Keratinocyte (primary cell): ENCODE data around the gene GATA1. TPM values are rescaled to one million over a fixed set of nuclear protein-coding genes. Genes with fewer than 3 reads are reported as not detected.

Experiments
- DNase-seq: peaks from one replicate; pipeline ENCODE4 v3.0.0-alpha.2; 2011; ENCODE audit warnings: low read depth, missing footprints, low spot score
- FAIRE-seq: peaks from 2 replicates; lab custom pipeline; 2011; peaks lifted over from hg19 to GRCh38; lab: Jason Lieb, UNC
- H2AFZ ChIP-seq: 2 replicates; pipeline ENCODE4 v1.6.0; 2012; ENCODE audit warnings: low read length, control low read depth, inconsistent platforms; ENCODE audit not compliant: control insufficient read depth
- H3K27ac ChIP-seq: 2 replicates; pipeline ENCODE4 v1.5.1; 2011; ENCODE audit warnings: low read length; ENCODE audit not compliant: control insufficient read depth, insufficient read depth
- H3K27me3 ChIP-seq: 3 replicates; pipeline ENCODE4 v1.6.0; 2011; ENCODE audit warnings: low read length; ENCODE audit not compliant: control insufficient read depth, insufficient read depth; ENCODE audit errors: extremely low read depth
- H3K36me3 ChIP-seq, 2 experiments: 2 replicates in 1 of 2; 3 replicates in 1 of 2; pipeline ENCODE4 v1.5.1; 2011; ENCODE audit warnings: low read length in 2 of 2, mild to moderate bottlenecking in 1 of 2; ENCODE audit not compliant: control insufficient read depth in 2 of 2, insufficient read depth in 2 of 2; ENCODE audit errors: extremely low read depth in 1 of 2
- H3K4me1 ChIP-seq: 3 replicates; pipeline ENCODE4 v1.5.1; 2011; ENCODE audit warnings: low read length; ENCODE audit not compliant: control insufficient read depth, insufficient read depth; ENCODE audit errors: extremely low read depth
- H3K4me2 ChIP-seq: 3 replicates; pipeline ENCODE4 v1.6.0; 2011; ENCODE audit warnings: low read depth, low read length; ENCODE audit not compliant: control insufficient read depth, insufficient read depth; ENCODE audit errors: extremely low read depth
- H3K4me3 ChIP-seq, 3 experiments: fragments of 200-600 bp in 1 of 3; sonication (generic) in 1 of 3; 2 replicates in 2 of 3; 3 replicates in 1 of 3; pipeline ENCODE4 v1.5.1; 2011 to 2016; ENCODE audit warnings: low read length in 3 of 3, mild to moderate bottlenecking in 3 of 3, control low read depth in 2 of 3, inconsistent platforms in 1 of 3, low read depth in 1 of 3, mixed read lengths in 1 of 3, mixed run types in 1 of 3, moderate library complexity in 1 of 3; ENCODE audit not compliant: control insufficient read depth in 2 of 3, insufficient read depth in 2 of 3; ENCODE audit errors: extremely low read depth in 1 of 3
- H3K79me2 ChIP-seq: 2 replicates; pipeline ENCODE4 v1.6.0; 2012; ENCODE audit warnings: low read length; ENCODE audit not compliant: control insufficient read depth, insufficient read depth
- H3K9ac ChIP-seq: 3 replicates; pipeline ENCODE4 v1.6.0; 2011; ENCODE audit warnings: low read length; ENCODE audit not compliant: control insufficient read depth, insufficient read depth; ENCODE audit errors: extremely low read depth
- H3K9me1 ChIP-seq: 3 replicates; pipeline ENCODE4 v1.6.0; 2011; ENCODE audit warnings: low read length; ENCODE audit not compliant: control insufficient read depth, insufficient read depth; ENCODE audit errors: extremely low read depth
- H3K9me3 ChIP-seq: 2 replicates; pipeline ENCODE4 v1.5.1; 2012; ENCODE audit warnings: low read depth, low read length; ENCODE audit not compliant: control insufficient read depth
- H4K20me1 ChIP-seq: 3 replicates; pipeline ENCODE4 v1.6.0; 2011; ENCODE audit warnings: low read length; ENCODE audit not compliant: control insufficient read depth, insufficient read depth; ENCODE audit errors: extremely low read depth
- CTCF ChIP-seq, 3 experiments: IDR thresholded peaks in 1 of 3; conservative IDR thresholded peaks in 1 of 3; optimal IDR thresholded peaks in 1 of 3; 2 replicates in 2 of 3; 3 replicates in 1 of 3; pipeline versions ENCODE3 to v1.5.1; 2011; ENCODE audit warnings: low read length in 3 of 3, mild to moderate bottlenecking in 3 of 3, moderate library complexity in 2 of 3, control low read depth in 1 of 3, inconsistent platforms in 1 of 3; ENCODE audit not compliant: insufficient read depth in 2 of 3; ENCODE audit errors: extremely low read depth in 1 of 3
- EZH2 ChIP-seq: IDR thresholded peaks from one replicate; pipeline ENCODE4 v1.6.1; 2012; ENCODE audit warnings: inconsistent platforms, mild to moderate bottlenecking, low read length, moderate library complexity
- dilution Hi-C: fragments of 300-500 bp; cut with MboI; formaldehyde crosslinking; loops from one replicate; pipeline ENCODE4 v1.7.0; 2020; ENCODE audit warnings: low sequenced_read_pairs; ENCODE audit not compliant: extremely low pct_ligation_motif_present
- polyA plus RNA-seq, 5 experiments: library from polyadenylated mRNA; depleted of rRNA in 3 of 5; stranded (reverse) in 3 of 5; stranded (forward) in 1 of 5; unstranded in 1 of 5; fragments of >200 nt; gene quantifications; 1 replicate in 1 of 5; 2 replicates in 3 of 5; 3 replicates in 1 of 5; pipeline versions ENCODE4 v1.2.1 to v1.2.3, GENCODE V29; 2011 to 2012; ENCODE audit warnings: missing spikeins in 2 of 5, low read depth in 1 of 5, low replicate concordance in 1 of 5

The GATA1 gene
- polyA plus RNA-seq, 1 donor (not counting 4 experiments of a cell fraction or from before 2014, with no cell fraction given): not detected

- Histone ChIP-seq H2AFZ (no peak overlapping the region), H3K9me3 (no peaks in the 10 kb centered on the region), H3K27me3 (no peaks in the 10 kb centered on the region), H3K79me2 (no peaks in the 10 kb centered on the region), H3K27ac (no peak overlapping the region), H3K9me1 (no peaks in the 10 kb centered on the region), H4K20me1 (no peaks in the 10 kb centered on the region), H3K4me2 (no peak overlapping the region), H3K4me1 (no peaks in the 10 kb centered on the region), H3K4me3 (no peak overlapping the region), H3K36me3 (no peaks in the 10 kb centered on the region), H3K9ac (no peak overlapping the region)
- TF ChIP-seq EZH2 (no peak), CTCF (optimal IDR thresholded peaks at IDR 0.05 in 1 of 3, IDR thresholded peaks at IDR 0.05 in 1 of 3, conservative IDR thresholded peaks at IDR 0.05 in 1 of 3; ENCODE audit: extremely low read depth in 1 of 3, insufficient read depth in 2 of 3, low read length in 3 of 3) (no peak)
- dilution Hi-C loops: no loop called here
- no peak for DNase-seq
- FAIRE-seq: no peak
Observed at GRCh38 chrX:48794911-48795515, 8.6 kb downstream of the GATA1 start.

- no peak for DNase-seq
- Histone ChIP-seq H2AFZ (no peak overlapping the region), H4K20me1 (no peaks in the 10 kb centered on the region), H3K36me3 (no peaks in the 10 kb centered on the region), H3K4me2 (no peak overlapping the region), H3K9me3 (no peaks in the 10 kb centered on the region), H3K4me1 (peaks cover 4% of the 10 kb centered on the region), H3K27me3 (no peaks in the 10 kb centered on the region), H3K79me2 (no peaks in the 10 kb centered on the region), H3K9me1 (no peaks in the 10 kb centered on the region), H3K9ac (no peak overlapping the region), H3K27ac (no peak overlapping the region), H3K4me3 (no peak overlapping the region)
- dilution Hi-C loops: no loop called here
- TF ChIP-seq CTCF (optimal IDR thresholded peaks at IDR 0.05 in 1 of 3, IDR thresholded peaks at IDR 0.05 in 1 of 3, conservative IDR thresholded peaks at IDR 0.05 in 1 of 3; ENCODE audit: extremely low read depth in 1 of 3, insufficient read depth in 2 of 3, low read length in 3 of 3) (no peak), EZH2 (no peak)
- no peak for FAIRE-seq
Observed at GRCh38 chrX:48798318-48798717, 11.9 kb downstream of the GATA1 start.
